ENCODE data around the gene HSPH1.

GRCh38 chr13:31182987-31183386 lies 21.3 kb upstream of the HSPH1 start:
- TF ChIP-seq CTCF (IDR thresholded peaks at IDR 0.05) (no peak), TCF7L2 (IDR thresholded peaks at IDR 0.05; ENCODE audit: low read depth, low read length) (no peak), POLR2AphosphoS5 (IDR thresholded peaks at IDR 0.05; ENCODE audit: low read depth, low read length) (no peak), SIN3A (IDR thresholded peaks at IDR 0.05; ENCODE audit: borderline replicate concordance, insufficient read depth, low read depth, low read length) (no peak)

All from Panc1 (cell line).